Transverse colon (tissue), 4 donors: Measurements from ENCODE around the gene IL6R. TPM values are rescaled to one million over a fixed set of nuclear protein-coding genes. Genes with fewer than 3 reads are reported as not detected.
"Not testable (repeated sequence)": the region's sequence is repeated elsewhere in the genome, so short reads cannot be mapped to it uniquely, and the experiment has no call there.

Experiments
- DNase-seq: peaks from one replicate; pipeline ENCODE4 v3.0.0-alpha.2; 2019
- H3K27ac ChIP-seq, 4 donors: fragments of 200-600 bp; sonication (generic); 2 replicates each; pipeline ENCODE4 v1.5.1; 2016 to 2018; ENCODE audit warnings: inconsistent platforms in 4 of 4
- H3K27me3 ChIP-seq: fragments of 200-600 bp; sonication (generic); 2 replicates; pipeline ENCODE4 v1.5.1; 2017; ENCODE audit warnings: inconsistent platforms
- H3K36me3 ChIP-seq, 4 donors: fragments of 200-600 bp; sonication (generic); 2 replicates each; pipeline ENCODE4 v1.5.1; 2017 to 2019; ENCODE audit warnings: inconsistent platforms in 4 of 4
- H3K4me1 ChIP-seq, 4 donors: fragments of 200-600 bp; sonication (generic); 2 replicates each; pipeline ENCODE4 v1.5.1; 2017 to 2020; ENCODE audit warnings: inconsistent platforms in 4 of 4
- H3K4me3 ChIP-seq, 4 donors: fragments of 200-600 bp; sonication (generic); 1 replicate in 1 of 4; 2 replicates in 3 of 4; pipeline versions ENCODE4 v1.5.1 to v1.6.1; 2017 to 2019; ENCODE audit warnings: inconsistent platforms in 4 of 4
- H3K9me3 ChIP-seq, 2 donors: fragments of 200-600 bp; sonication (generic); 2 replicates each; pipeline ENCODE4 v1.5.1; 2017 to 2019; ENCODE audit warnings: inconsistent platforms in 2 of 2
- EP300 ChIP-seq: sonication (generic); formaldehyde crosslinking; IDR thresholded peaks from one replicate; pipeline ENCODE4 v1.6.1; 2017; ENCODE audit warnings: antibody characterized with exemption, low read depth
- POLR2A ChIP-seq: fragments of 450-650 bp; IDR thresholded peaks from one replicate; pipeline ENCODE4 v1.6.1; 2016; ENCODE audit warnings: antibody characterized with exemption, mild to moderate bottlenecking, moderate library complexity
- POLR2AphosphoS5 ChIP-seq, 3 donors: sonication (generic); formaldehyde crosslinking; IDR thresholded peaks; one replicate each; pipeline ENCODE4 v1.6.1; 2016; ENCODE audit warnings: antibody characterized with exemption in 3 of 3
- WGBS, 2 donors: methylation state at CpG; one replicate each; pipeline ENCODE4 v1.1.5; 2018; ENCODE audit warnings: low coverage in 1 of 2; 5-methylcytosine and 5-hydroxymethylcytosine counted together
- in situ Hi-C, 4 donors: fragments of 200-750 bp; cut with MboI; loops; one replicate each; pipeline versions ENCODE4 v1.15.0 to v1.15.1; 2017; ENCODE audit warnings: low sequenced_read_pairs in 3 of 4, low pct_ligation_motif_present in 1 of 4, low pct_unique_long_range_greater_than_20kb in 1 of 4
- intact Hi-C: fragments of 100-400 bp; cut with DNase I; formaldehyde crosslinking; loops from one replicate; pipeline ENCODE4 v1.15.1; 2023; ENCODE audit warnings: low total_unique reads
- total RNA-seq, 4 donors: library from RNA; depleted of rRNA; stranded (reverse); fragments of >200 nt; gene quantifications; one replicate each; pipeline ENCODE4 v1.1.0, GENCODE V29; 2016
- TF ChIP-seq, protein P1 (sequence below), 5 experiments: fragments of 200-600 bp in 3 of 5; fragments of 450-650 bp in 2 of 5; sonication (generic) in 3 of 5; IDR thresholded peaks; 1 replicate in 2 of 5; 2 replicates in 3 of 5; pipeline ENCODE4 v1.5.1; 2016 to 2017; ENCODE audit warnings: antibody characterized with exemption in 5 of 5, inconsistent platforms in 3 of 5, mild to moderate bottlenecking in 2 of 5, moderate library complexity in 1 of 5

The IL6R gene
- total RNA-seq, 4 donors from 2014 or later, result 10.7 to 107 (median 77.3) TPM

DNA sequence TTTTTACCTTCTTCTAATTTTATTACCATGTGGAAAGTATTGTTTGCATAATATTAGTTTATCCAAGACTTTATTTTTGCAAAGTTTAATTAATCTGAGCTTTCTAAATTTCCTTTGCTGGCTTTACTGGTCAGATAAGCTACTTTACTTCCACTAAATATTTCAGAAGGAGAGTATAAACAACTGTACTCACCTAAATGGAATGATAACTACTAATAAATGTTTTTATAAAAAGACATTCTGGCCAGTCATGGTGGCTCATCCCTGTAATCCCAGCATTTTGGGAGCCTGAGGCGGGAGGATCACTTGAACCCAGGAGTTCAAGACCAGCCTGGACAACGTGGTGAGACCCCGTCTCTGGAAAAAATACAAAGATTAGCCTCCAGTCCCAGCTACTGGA, 43.8 kb upstream of the IL6R start:
- WGBS, 2 donors, result 59 to 78% methylated on average over 3 of the region's 3 CpGs
- in situ Hi-C loops, result no loop called here
- TF ChIP-seq EP300, result no peak
- no peak for TF ChIP-seq POLR2A
- TF ChIP-seq, protein P1, sequence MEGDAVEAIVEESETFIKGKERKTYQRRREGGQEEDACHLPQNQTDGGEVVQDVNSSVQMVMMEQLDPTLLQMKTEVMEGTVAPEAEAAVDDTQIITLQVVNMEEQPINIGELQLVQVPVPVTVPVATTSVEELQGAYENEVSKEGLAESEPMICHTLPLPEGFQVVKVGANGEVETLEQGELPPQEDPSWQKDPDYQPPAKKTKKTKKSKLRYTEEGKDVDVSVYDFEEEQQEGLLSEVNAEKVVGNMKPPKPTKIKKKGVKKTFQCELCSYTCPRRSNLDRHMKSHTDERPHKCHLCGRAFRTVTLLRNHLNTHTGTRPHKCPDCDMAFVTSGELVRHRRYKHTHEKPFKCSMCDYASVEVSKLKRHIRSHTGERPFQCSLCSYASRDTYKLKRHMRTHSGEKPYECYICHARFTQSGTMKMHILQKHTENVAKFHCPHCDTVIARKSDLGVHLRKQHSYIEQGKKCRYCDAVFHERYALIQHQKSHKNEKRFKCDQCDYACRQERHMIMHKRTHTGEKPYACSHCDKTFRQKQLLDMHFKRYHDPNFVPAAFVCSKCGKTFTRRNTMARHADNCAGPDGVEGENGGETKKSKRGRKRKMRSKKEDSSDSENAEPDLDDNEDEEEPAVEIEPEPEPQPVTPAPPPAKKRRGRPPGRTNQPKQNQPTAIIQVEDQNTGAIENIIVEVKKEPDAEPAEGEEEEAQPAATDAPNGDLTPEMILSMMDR (IDR thresholded peaks at IDR 0.05), result no peak
- no peak for TF ChIP-seq POLR2AphosphoS5 (IDR thresholded peaks at IDR 0.05)

DNA sequence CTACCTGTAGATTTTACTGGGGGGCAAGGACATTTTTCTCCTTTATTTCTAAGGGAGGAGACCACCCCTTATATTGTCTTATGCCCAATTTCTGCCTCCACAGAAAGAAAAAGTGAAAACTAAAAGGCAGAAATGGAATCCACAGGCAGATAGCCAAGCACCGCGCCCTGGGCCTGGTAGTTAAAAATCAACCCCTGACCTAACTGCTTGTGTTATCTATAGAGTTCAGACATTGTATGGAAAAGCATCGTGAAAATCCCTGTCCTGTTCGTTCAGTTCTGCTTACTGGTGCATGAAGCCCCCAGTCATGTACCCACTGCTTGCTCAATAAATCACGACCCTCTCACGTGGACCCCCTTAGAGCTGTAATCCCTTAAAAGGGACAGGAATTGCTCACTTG, 33.7 kb upstream of the IL6R start:
- TF ChIP-seq, protein P1 (IDR thresholded peaks at IDR 0.05), result no peak
- TF ChIP-seq EP300, result no peak
- no peak for TF ChIP-seq POLR2AphosphoS5 (IDR thresholded peaks at IDR 0.05)
- no peak for TF ChIP-seq POLR2A
- no peaks in the 10 kb centered on the region for H3K9me3 ChIP-seq
- in situ Hi-C loops, result no loop called here
- WGBS, 2 donors, result 58 to 63% methylated on average over 4 to 6 of the region's 6 CpGs
- peak overlapping the region in 3 of 4 donors; percentile 16 to 43 (median 31) for H3K27ac ChIP-seq
- intact Hi-C loops, result no loop called here
- DNase-seq, result peak; percentile 67
- no peak overlapping the region for H3K4me3 ChIP-seq
- H3K27me3 ChIP-seq, result no peaks in the 10 kb centered on the region
- peaks cover 0 to 7% (median 0%) of the 10 kb centered on the region in 4 donors for H3K4me1 ChIP-seq
- no peaks in the 10 kb centered on the region for H3K36me3 ChIP-seq

More for the DNA sequence above, 43.8 kb upstream of the IL6R start:
- intact Hi-C loops, result no loop called here
- H3K4me1 ChIP-seq, result no peaks in the 10 kb centered on the region
- H3K27ac ChIP-seq, result no peak overlapping the region
- H3K27me3 ChIP-seq, result no peaks in the 10 kb centered on the region
- no peak overlapping the region for H3K4me3 ChIP-seq
- no peaks in the 10 kb centered on the region for H3K36me3 ChIP-seq
- H3K9me3 ChIP-seq, result no peaks in the 10 kb centered on the region
- no peak for DNase-seq

DNA sequence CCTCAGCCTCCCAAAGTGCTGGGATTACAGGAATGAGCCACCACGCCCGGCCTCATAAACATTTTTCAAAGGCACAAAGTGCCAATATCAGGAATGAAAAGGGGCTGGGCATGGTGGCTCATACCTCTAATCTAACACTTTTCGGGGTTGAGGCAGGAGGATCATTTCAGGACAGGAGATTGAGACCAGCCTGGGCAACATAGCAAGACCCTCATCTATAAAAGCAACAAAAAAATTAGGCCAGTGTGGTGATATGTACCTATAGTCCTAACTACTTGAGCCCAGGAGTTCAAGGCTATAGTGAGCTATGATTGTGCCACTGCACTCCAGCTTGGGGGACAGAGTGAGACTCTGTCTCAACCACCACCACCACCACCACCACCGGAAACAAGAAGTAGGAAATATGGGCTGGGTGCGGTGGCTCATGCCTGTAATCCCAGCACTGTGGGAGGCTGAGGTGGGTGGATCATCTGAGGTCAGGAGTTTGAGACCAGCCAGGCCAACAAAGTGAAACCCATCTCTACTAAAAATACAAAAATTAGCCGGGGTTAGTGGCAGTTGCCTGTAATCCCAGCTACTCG, 31.3 kb upstream of the IL6R start:
- H3K4me3 ChIP-seq, H3K36me3 ChIP-seq, H3K9me3 ChIP-seq, H3K27me3 ChIP-seq, H3K4me1 ChIP-seq, in situ Hi-C loops, H3K27ac ChIP-seq, DNase-seq, intact Hi-C loops: not testable (repeated sequence)
- 81% methylated on average over 7 of the region's 7 CpGs; no CpG with 5 or more reads in 1 of the 2 donors for WGBS, 2 donors

DNA sequence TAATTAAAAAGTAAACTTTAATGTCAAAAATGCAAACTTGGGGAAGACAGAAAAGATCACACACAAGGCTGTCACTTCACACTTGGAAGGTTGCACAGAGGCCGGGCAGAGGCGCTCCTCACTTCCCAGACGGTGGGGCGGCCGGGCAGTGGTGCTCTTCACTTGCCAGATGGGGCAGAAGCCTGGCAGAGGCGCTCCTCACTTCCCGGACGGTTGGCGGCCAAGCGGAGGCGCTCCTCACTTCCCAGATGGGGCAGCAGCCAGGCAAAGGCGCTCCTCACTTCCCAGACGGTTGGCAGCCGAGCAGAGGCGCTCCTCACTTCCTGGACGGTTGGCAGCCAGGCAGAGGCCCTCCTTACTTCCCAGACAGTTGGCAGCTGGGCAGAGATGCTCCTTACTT, 25.8 kb upstream of the IL6R start:
- TF ChIP-seq, protein P1 (IDR thresholded peaks at IDR 0.05), result no peak
- no peak for TF ChIP-seq POLR2AphosphoS5 (IDR thresholded peaks at IDR 0.05)
- TF ChIP-seq EP300, result no peak
- no peak for TF ChIP-seq POLR2A
- intact Hi-C loops (no loop called here), in situ Hi-C loops (no loop called here)
- Histone ChIP-seq H3K4me1 (no peaks in the 10 kb centered on the region), H3K27ac (no peak overlapping the region), H3K9me3 (no peaks in the 10 kb centered on the region), H3K36me3 (no peaks in the 10 kb centered on the region), H3K27me3 (no peaks in the 10 kb centered on the region), H3K4me3 (no peak overlapping the region)
- WGBS, 2 donors, result 40 to 89% methylated on average over 1 to 16 of the region's 16 CpGs
- DNase-seq, result no peak
